Measurements from ENCODE around the gene PAX3.

PAX3 gene

GRCh38 chr2:222298311-222299150, at the start of gene PAX3:
PAX3 (minus strand) TSS chr2:222298998; CDS start chr2:222298615, 383 bp downstream.
- no peak for DNase-seq

GRCh38 chr2:222341331-222341730, 42.5 kb upstream of the PAX3 start:
- no peak for DNase-seq

- no peak for DNase-seq
Observed at GRCh38 chr2:222338374-222338773, 39.6 kb upstream of the PAX3 start.

- no peak for DNase-seq
Observed at GRCh38 chr2:222336931-222337330, 38.1 kb upstream of the PAX3 start.

- DNase-seq: no peak
Observed at GRCh38 chr2:222336442-222336841, 37.6 kb upstream of the PAX3 start.

GRCh38 chr2:222334914-222335313, 36.1 kb upstream of the PAX3 start:
- no peak for DNase-seq

- no peak for DNase-seq
Observed at GRCh38 chr2:222333397-222333796, 34.6 kb upstream of the PAX3 start.

- no peak for DNase-seq
Observed at GRCh38 chr2:222332116-222332515, 33.3 kb upstream of the PAX3 start.

GRCh38 chr2:222330910-222331309, 32.1 kb upstream of the PAX3 start:
- DNase-seq: no peak

GRCh38 chr2:222322236-222322635, 23.4 kb upstream of the PAX3 start:
- no peak for DNase-seq

GRCh38 chr2:222320436-222321395, 21.9 kb upstream of the PAX3 start:
- no peak for DNase-seq

GRCh38 chr2:222319586-222320435, 21.0 kb upstream of the PAX3 start:
- no peak for DNase-seq

- no peak for DNase-seq
Observed at GRCh38 chr2:222318712-222319585, 20.2 kb upstream of the PAX3 start.

- peak; percentile 18 for DNase-seq
Observed at GRCh38 chr2:222318026-222318711, 19.4 kb upstream of the PAX3 start.

- no peak for DNase-seq
Observed at GRCh38 chr2:222315443-222316121, 16.8 kb upstream of the PAX3 start.

- no peak for DNase-seq
Observed at GRCh38 chr2:222313816-222314215, 15.0 kb upstream of the PAX3 start.

GRCh38 chr2:222311978-222312738, 13.4 kb upstream of the PAX3 start:
- no peak for DNase-seq

GRCh38 chr2:222311319-222311977, 12.7 kb upstream of the PAX3 start:
- no peak for DNase-seq

GRCh38 chr2:222310747-222311318, 12.0 kb upstream of the PAX3 start:
- DNase-seq: no peak
